ENCODE measurements around the gene FXN. TPM values are rescaled to one million over a fixed set of nuclear protein-coding genes. Genes with fewer than 3 reads are reported as not detected.
A peak's percentile ranks its signal among the peaks of the same experiment; 100 is the strongest.

The FXN gene
- total RNA-seq, 4 donors from 2014 or later, result 4.6 to 13.2 (median 8.1) TPM

- 50 to 75% methylated on average over 2 to 3 of the region's 4 CpGs for WGBS, 2 donors (ENCODE audit: low coverage in 1 of 2)
- Histone ChIP-seq H3K4me1 (peaks cover 0 to 22% (median 0%) of the 10 kb centered on the region in 3 donors), H3K27me3 (no peaks in the 10 kb centered on the region), H3K27ac (no peak overlapping the region), H3K9me3 (no peaks in the 10 kb centered on the region), H3K4me3 (no peak overlapping the region), H3K36me3 (peaks cover 0 to 48% of the 10 kb centered on the region in 2 donors)
- TF ChIP-seq EP300 (IDR thresholded peaks at IDR 0.05) (no peak), POLR2AphosphoS5 (IDR thresholded peaks at IDR 0.05) (no peak), POLR2A (IDR thresholded peaks at IDR 0.05) (no peak)
- TF ChIP-seq, protein P1, sequence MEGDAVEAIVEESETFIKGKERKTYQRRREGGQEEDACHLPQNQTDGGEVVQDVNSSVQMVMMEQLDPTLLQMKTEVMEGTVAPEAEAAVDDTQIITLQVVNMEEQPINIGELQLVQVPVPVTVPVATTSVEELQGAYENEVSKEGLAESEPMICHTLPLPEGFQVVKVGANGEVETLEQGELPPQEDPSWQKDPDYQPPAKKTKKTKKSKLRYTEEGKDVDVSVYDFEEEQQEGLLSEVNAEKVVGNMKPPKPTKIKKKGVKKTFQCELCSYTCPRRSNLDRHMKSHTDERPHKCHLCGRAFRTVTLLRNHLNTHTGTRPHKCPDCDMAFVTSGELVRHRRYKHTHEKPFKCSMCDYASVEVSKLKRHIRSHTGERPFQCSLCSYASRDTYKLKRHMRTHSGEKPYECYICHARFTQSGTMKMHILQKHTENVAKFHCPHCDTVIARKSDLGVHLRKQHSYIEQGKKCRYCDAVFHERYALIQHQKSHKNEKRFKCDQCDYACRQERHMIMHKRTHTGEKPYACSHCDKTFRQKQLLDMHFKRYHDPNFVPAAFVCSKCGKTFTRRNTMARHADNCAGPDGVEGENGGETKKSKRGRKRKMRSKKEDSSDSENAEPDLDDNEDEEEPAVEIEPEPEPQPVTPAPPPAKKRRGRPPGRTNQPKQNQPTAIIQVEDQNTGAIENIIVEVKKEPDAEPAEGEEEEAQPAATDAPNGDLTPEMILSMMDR (IDR thresholded peaks at IDR 0.05), result no peak
- no peak for ATAC-seq
These were observed 28.3 kb downstream of the FXN start for GRCh38 chr9:69063839-69064238.

DNA sequence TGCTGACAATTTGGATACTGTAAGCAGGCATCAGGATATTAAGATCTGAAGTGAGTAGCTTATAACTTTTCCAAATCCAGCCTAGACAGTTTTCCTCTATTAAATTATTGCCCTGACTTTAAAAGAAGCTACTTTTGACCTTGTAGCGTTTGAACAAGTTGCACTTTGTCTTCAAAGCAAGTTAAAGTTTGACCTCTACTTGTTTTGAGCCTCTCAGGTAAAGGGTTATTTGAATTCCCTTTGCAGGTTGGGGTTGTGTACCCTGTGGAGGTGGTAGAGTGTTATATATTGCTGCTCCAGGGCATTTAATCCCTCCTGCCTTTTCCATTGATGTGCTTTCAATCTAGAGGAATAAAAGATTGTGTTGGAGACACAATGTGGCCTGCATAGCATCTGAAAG is 30.1 kb downstream of the FXN start:
- no peak for ATAC-seq
- Histone ChIP-seq H3K4me3 (no peak overlapping the region), H3K27me3 (no peaks in the 10 kb centered on the region), H3K4me1 (peaks cover 0 to 22% (median 0%) of the 10 kb centered on the region in 3 donors), H3K36me3 (peaks cover 0 to 62% of the 10 kb centered on the region in 2 donors), H3K9me3 (no peaks in the 10 kb centered on the region), H3K27ac (peak overlapping the region in 1 of 4 donors; percentile 35)
- 44 to 54% methylated on average over 1 of the region's 1 CpG for WGBS, 2 donors (ENCODE audit: low coverage in 1 of 2)
- no peak for TF ChIP-seq EP300 (IDR thresholded peaks at IDR 0.05)
- no peak for TF ChIP-seq POLR2AphosphoS5 (IDR thresholded peaks at IDR 0.05)
- TF ChIP-seq POLR2A (IDR thresholded peaks at IDR 0.05), result no peak
- TF ChIP-seq, protein P1 (IDR thresholded peaks at IDR 0.05), result no peak

DNA sequence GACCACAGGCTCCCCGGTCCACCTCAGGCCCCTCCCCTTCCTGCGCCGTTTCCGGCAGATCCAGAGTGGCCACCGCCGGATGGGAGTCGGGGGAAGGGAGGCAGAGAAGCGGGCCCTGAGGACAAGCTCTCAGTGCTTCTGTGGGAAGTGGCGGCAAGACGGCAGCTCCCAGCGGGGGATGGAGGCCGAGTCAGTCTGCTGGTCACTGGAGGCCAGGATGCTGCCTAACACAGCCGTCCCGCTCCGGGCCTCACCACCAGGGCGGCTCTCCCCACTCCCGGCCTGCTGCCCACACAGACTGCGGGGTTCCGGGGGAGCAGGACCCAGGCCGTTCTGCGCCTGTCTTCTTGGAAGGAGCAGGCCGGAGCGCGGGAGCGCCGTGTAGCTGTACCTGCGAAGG is 31.4 kb downstream of the FXN start:
- H3K4me3 ChIP-seq, result no peak overlapping the region
- H3K9me3 ChIP-seq, result no peaks in the 10 kb centered on the region
- no peak for ATAC-seq
- no peak overlapping the region for H3K27ac ChIP-seq
- H3K27me3 ChIP-seq, result no peaks in the 10 kb centered on the region
- H3K4me1 ChIP-seq, result peaks cover 0 to 22% (median 0%) of the 10 kb centered on the region in 3 donors
- TF ChIP-seq, protein P1 (IDR thresholded peaks at IDR 0.05), result no peak
- TF ChIP-seq EP300 (IDR thresholded peaks at IDR 0.05), result no peak
- no peak for TF ChIP-seq POLR2AphosphoS5 (IDR thresholded peaks at IDR 0.05)
- no peak for TF ChIP-seq POLR2A (IDR thresholded peaks at IDR 0.05)
- 60 to 93% methylated on average over 1 to 10 of the region's 27 CpGs for WGBS, 2 donors (ENCODE audit: low coverage in 1 of 2)
- H3K36me3 ChIP-seq, result peaks cover 0 to 70% of the 10 kb centered on the region in 2 donors

- 100% methylated on average over 4 of the region's 7 CpGs; no CpG with 5 or more reads in 1 of the 2 donors for WGBS, 2 donors (ENCODE audit: low coverage in 1 of 2)
- Histone ChIP-seq H3K36me3 (peaks cover 0 to 73% of the 10 kb centered on the region in 2 donors), H3K27ac (no peak overlapping the region), H3K4me3 (no peak overlapping the region), H3K27me3 (no peaks in the 10 kb centered on the region), H3K9me3 (no peaks in the 10 kb centered on the region), H3K4me1 (peaks cover 0 to 17% (median 0%) of the 10 kb centered on the region in 3 donors)
- TF ChIP-seq EP300 (IDR thresholded peaks at IDR 0.05), result no peak
- TF ChIP-seq, protein P1 (IDR thresholded peaks at IDR 0.05), result no peak
- ATAC-seq, result no peak
These were observed 34.6 kb downstream of the FXN start for GRCh38 chr9:69070201-69070600.

GRCh38 chr9:69071059-69071458 is 35.5 kb downstream of the FXN start:
- no peak for ATAC-seq
- no peak for TF ChIP-seq POLR2A (IDR thresholded peaks at IDR 0.05)
- no peak for TF ChIP-seq EP300 (IDR thresholded peaks at IDR 0.05)

More at GRCh38 chr9:69071059-69071458, 35.5 kb downstream of the FXN start:
- Histone ChIP-seq H3K4me1 (peaks cover 0 to 17% (median 0%) of the 10 kb centered on the region in 3 donors), H3K27ac (no peak overlapping the region), H3K27me3 (no peaks in the 10 kb centered on the region), H3K36me3 (peaks cover 0 to 65% of the 10 kb centered on the region in 2 donors), H3K4me3 (no peak overlapping the region), H3K9me3 (no peaks in the 10 kb centered on the region)
- WGBS, 2 donors (ENCODE audit: low coverage in 1 of 2), result 83% methylated on average over 1 of the region's 3 CpGs
